GM10266 (cell line): Measurements from ENCODE around the gene DNAJC4.
A peak's percentile ranks its signal among the peaks of the same experiment; 100 is the strongest.

Source experiments
- DNase-seq: peaks from one replicate; pipeline ENCODE4 v3.0.0; 2012; ENCODE audit errors: extremely low spot score
- TF ChIP-seq, protein P1 (sequence below): IDR thresholded peaks from 2 replicates; pipeline ENCODE4 v1.5.1; 2012; ENCODE audit warnings: mild to moderate bottlenecking, low read depth; ENCODE audit not compliant: control insufficient read depth, insufficient read depth; ENCODE audit errors: missing control alignments

The DNAJC4 gene

DNA sequence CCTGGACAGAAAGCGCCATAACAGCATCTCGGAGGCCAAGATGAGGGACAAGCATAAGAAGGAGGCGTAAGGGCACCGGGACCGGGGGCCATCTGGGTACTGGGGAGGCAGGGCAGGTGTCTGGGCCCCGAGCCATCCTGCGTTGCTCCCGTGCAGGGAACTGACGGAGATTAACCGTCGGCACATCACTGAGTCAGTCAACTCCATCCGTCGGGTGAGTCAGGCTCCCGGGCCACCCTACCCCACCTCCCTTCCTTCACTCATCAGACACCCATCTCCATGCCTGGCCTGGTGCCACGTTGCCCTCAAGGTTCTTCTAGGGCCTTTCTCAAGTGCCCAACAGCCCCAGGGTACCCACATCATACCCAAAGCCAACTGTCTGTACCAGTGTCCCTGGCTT, 36.0 kb downstream of the DNAJC4 start:
- TF ChIP-seq, protein P1, sequence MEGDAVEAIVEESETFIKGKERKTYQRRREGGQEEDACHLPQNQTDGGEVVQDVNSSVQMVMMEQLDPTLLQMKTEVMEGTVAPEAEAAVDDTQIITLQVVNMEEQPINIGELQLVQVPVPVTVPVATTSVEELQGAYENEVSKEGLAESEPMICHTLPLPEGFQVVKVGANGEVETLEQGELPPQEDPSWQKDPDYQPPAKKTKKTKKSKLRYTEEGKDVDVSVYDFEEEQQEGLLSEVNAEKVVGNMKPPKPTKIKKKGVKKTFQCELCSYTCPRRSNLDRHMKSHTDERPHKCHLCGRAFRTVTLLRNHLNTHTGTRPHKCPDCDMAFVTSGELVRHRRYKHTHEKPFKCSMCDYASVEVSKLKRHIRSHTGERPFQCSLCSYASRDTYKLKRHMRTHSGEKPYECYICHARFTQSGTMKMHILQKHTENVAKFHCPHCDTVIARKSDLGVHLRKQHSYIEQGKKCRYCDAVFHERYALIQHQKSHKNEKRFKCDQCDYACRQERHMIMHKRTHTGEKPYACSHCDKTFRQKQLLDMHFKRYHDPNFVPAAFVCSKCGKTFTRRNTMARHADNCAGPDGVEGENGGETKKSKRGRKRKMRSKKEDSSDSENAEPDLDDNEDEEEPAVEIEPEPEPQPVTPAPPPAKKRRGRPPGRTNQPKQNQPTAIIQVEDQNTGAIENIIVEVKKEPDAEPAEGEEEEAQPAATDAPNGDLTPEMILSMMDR, result no peak
- DNase-seq, result no peak

DNA sequence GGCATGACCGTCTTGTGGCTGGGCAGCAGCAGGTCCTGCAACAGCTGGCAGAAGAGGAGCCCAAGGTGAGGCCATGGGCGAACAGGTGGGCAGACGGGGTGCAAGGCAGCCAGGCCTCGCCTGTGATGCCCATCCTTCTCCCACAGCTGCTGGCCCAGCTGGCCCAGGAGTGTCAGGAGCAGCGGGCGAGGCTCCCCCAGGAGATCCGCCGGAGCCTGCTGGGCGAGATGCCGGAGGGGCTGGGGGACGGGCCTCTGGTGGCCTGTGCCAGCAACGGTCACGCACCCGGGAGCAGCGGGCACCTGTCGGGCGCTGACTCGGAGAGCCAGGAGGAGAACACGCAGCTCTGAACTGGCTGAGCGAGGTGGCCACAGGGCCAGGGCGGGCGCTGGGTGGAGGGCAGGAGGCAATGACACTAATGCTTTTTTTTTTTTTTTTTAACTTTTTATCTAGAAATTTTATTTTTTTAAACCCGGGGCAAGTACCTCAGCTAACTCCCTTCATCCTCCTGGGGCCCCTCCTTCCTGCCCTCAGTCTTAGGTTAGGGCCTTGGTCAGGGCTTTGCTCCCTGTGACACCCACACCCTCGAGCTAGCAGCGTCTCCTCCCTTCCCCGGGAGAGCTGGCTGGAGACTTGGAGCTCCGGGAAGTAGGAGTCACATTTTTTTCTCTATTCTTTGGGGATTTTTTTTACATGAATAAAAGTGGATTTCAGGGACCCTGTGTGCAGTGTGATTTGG, 37.0 kb downstream of the DNAJC4 start:
- DNase-seq, result no peak
- TF ChIP-seq, protein P1, result no peak

DNA sequence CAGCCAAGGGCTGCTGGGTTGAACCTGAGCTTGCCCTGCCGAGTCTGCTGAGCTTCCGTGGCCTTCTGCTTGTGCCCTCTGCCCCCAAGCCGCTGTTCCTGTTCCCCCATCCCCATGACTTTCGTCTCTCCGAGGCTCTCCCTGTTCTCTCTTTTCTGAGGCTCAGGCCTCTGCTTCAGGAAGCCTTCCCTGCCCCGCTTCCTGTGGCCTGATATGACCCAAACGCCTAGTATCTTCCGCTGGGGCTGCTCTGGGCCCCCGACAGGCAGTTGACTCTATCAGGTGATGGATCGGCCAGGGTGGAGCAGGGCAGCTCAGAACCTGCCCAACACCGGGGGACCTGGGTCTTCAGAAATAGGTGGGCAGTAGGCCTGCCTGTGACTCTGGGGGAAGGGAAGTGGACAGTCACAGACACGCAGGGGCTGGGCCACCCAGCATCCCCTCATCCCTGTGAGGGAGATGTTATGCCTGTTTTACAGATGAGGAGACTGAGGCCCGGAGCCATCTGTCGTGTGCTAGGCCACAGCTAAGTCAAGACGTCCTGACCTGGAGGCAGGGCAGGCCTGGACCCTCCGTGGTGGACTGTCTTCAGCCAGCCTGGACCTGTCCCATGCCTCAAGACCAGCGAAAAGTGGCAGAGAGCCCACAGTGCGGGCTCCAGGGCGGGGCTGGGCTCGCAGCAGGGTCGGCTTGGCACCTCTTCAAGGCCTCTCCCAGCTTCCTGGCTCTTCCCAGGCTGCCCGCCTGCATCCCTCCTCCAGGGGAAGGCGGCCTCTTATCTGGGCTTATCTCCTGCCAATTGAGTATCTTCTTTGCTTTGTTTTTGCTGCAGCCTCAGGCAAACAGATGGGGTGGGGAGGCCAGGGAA, 37.9 kb downstream of the DNAJC4 start:
- no peak for DNase-seq
- TF ChIP-seq, protein P1, result no peak

- TF ChIP-seq, protein P1, result no peak
- DNase-seq, result peak; percentile 66
Observed at GRCh38 chr11:64268893-64269539, 38.7 kb downstream of the DNAJC4 start.

DNA sequence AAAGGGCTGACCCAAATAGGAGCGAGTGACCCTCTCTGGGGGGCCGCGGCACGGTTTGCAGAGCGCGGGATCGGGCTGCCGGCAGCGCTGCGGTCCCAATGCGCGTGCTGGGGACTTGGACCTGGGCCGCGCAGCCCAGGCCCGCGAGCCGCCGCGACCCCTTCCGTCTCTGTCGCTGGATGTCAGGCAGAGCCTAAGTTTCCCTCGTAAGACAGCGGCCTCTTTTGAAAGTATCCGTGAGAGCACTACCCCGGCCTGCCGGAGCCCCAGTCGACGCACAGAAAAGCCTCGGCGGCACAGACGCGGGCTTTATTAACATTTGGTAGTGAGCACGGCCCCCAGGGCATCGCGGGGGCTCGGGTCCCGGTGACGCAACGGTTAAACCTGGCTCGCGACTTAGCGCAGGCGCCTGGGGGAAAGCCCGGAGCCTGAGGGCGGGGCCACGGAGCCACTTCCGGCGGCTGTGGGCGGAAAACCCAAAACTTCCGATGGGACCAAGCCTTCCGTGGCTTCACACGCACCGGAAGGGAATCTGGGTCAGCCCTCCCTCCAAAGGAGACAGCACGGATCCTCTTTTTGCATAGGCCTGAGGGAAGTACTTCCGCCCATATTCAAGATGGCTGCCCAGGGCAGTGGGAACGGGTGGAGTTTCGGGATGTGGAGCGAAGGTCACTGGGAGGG, 39.3 kb downstream of the DNAJC4 start:
- TF ChIP-seq, protein P1, result no peak
- DNase-seq, result peak; percentile 92

GRCh38 chr11:64275031-64275800, 44.9 kb downstream of the DNAJC4 start:
- DNase-seq, result no peak
- TF ChIP-seq, protein P1, result no peak
